Measurements from ENCODE around the gene SUCO. TPM values are rescaled to one million over a fixed set of nuclear protein-coding genes. Genes with fewer than 3 reads are reported as not detected.

Gene SUCO
- total RNA-seq (2012; rRNA removed) (21.5 and 31.7 TPM in 2 replicates), polyA plus RNA-seq (2012; rRNA removed) (9.3 and 11.4 TPM in 2 replicates), Bru-seq, nascent RNA (percentile 90 among the genes with signal in this experiment), BruChase-seq, experiment 1, labeled RNA remaining after a 6-hour chase (percentile 75 among the genes with signal in this experiment), BruChase-seq, experiment 2, labeled RNA remaining after a 2-hour chase (percentile 83 among the genes with signal in this experiment)
- polyA plus RNA-seq (2012; cell fraction: cytosol; rRNA removed) = 1.7 and 2.7 TPM in 2 replicates
- polyA plus RNA-seq (2012; cell fraction: nucleus; rRNA removed; ENCODE audit: low replicate concordance) = 1.7 and 14.9 TPM in 2 replicates
- long read RNA-seq, partial matches to known transcripts = 29 of 71 reads
- long read RNA-seq, other reads (novel, unspliced or antisense) = 38 of 71 reads

- Histone ChIP-seq H3K14ac (replicated peaks; ENCODE audit: low read depth, low read length) (peak within 1 kb of the TSS; percentile 99), H3K9me1 (ENCODE audit: insufficient read depth, low read length) (peaks cover 2% of the 10 kb centered on the region; the same call in 1 of the 2 replicates), H2AK9ac (replicated peaks; ENCODE audit: low read depth, low read length, poor library complexity) (peak within 1 kb of the TSS; percentile 91), H4K20me1 (ENCODE audit: insufficient read depth, low read length) (peaks cover 21% of the 10 kb centered on the region; the same call in 1 of the 2 replicates), H3K4me3 (ENCODE audit: insufficient read depth, low read depth, low read length) (peak within 1 kb of the TSS; percentile 97), H3K9ac (ENCODE audit: low read depth, low read length) (peak within 1 kb of the TSS; percentile 96), H3K27ac (ENCODE audit: insufficient read depth, low read length) (peak within 1 kb of the TSS; percentile 83), H4K91ac (ENCODE audit: insufficient read depth, low read depth, low read length) (peak within 1 kb of the TSS; percentile 95), H2BK20ac (ENCODE audit: low read depth, low read length) (peak within 1 kb of the TSS; percentile 98), H4K5ac (ENCODE audit: low read depth, low read length) (peak within 1 kb of the TSS; percentile 66; the same call in 1 of the 2 replicates), H2AFZ (replicated peaks; ENCODE audit: low read length, poor library complexity) (peak within 1 kb of the TSS; percentile 97), H3K36me3 (ENCODE audit: control insufficient read depth, insufficient read depth, low read length) (no peaks in the 10 kb centered on the region), H4K8ac (ENCODE audit: low read depth in 2 of 2, low read length in 2 of 2) (peak within 1 kb of the TSS; percentile 45 to 96), H2BK15ac (ENCODE audit: low read depth, low read length) (peak within 1 kb of the TSS; percentile 89; the same call in 2 of the 3 replicates), H3K9me3 (ENCODE audit: control insufficient read depth, insufficient read depth, low read length) (no peaks in the 10 kb centered on the region), H2BK5ac (ENCODE audit: low read depth, low read length, poor library complexity, severe bottlenecking) (peak within 1 kb of the TSS; percentile 93), H3K27me3 (ENCODE audit: control insufficient read depth, insufficient read depth, low read length) (no peaks in the 10 kb centered on the region), H3K23ac (ENCODE audit: low read depth, low read length) (peak within 1 kb of the TSS; percentile 96), H3K79me1 (ENCODE audit: low read depth in 1 of 2, low read length in 2 of 2) (peaks cover 6 to 29% of the 10 kb centered on the region in 2 experiments; a peak in 2 of 4 replicates), H2BK120ac (ENCODE audit: low read depth, low read length) (peak within 1 kb of the TSS; percentile 99), H3K56ac (ENCODE audit: extremely low read depth, insufficient read depth, low read length) (peak within 1 kb of the TSS; percentile 96), H3K4me2 (ENCODE audit: low read depth, low read length) (peak within 1 kb of the TSS; percentile 88), H3K18ac (ENCODE audit: low read depth, low read length) (peak within 1 kb of the TSS; percentile 76), H3K4me1 (ENCODE audit: control insufficient read depth, insufficient read depth, low read length) (peaks cover 2% of the 10 kb centered on the region; the same call in 1 of the 2 replicates), H3K4ac (ENCODE audit: low read depth, low read length) (peak within 1 kb of the TSS; percentile 98), H2AK5ac (ENCODE audit: low read depth, low read length) (peak within 1 kb of the TSS; percentile 73)
- dilution Hi-C loops (cut with HindIII; ENCODE audit: low sequenced_read_pairs, unreplicated experiment) (no loop called here), intact Hi-C loops (cut with micrococcal nuclease) (loop anchor here (1.0 to 5.0 kb wide), 4 partner anchors 82 to 531 kb away; no protein-coding TSS in a partner anchor), in situ Hi-C loops (cut with MboI; ENCODE audit: low sequenced_read_pairs) (no loop called here)
- ChIA-PET POLR2A (ENCODE audit: unreplicated experiment) (interaction anchor here (0.9 kb wide), 1 partner anchor 13 kb away, joined by 3 read pairs; no protein-coding TSS in a partner anchor), CTCF (no interaction called here)
- peak; percentile 92 for ATAC-seq (ENCODE audit: low read depth)
- TF ChIP-seq FOS (IDR thresholded peaks at IDR 0.05; ENCODE audit: low read depth, low read length) = 0 out of 2 replicates have a peak, but pooled peaks have one; percentile 2
- peak; percentile 87 for TF ChIP-seq MAZ (IDR thresholded peaks at IDR 0.05; ENCODE audit: borderline replicate concordance, low read depth, low read length)
- peak; percentile 86 for TF ChIP-seq POLR2A (IDR thresholded peaks at IDR 0.05; ENCODE audit: low read depth, low read length)
- no peak for TF ChIP-seq ELK1 (IDR thresholded peaks at IDR 0.05; ENCODE audit: borderline replicate concordance, low read depth, low read length)
- TF ChIP-seq MXI1 (IDR thresholded peaks at IDR 0.05; ENCODE audit: borderline replicate concordance, low read depth, low read length) = peak; percentile 56
- peak; percentile 1; the same call in 1 of the 2 replicates for TF ChIP-seq RAD21 (IDR thresholded peaks at IDR 0.05; ENCODE audit: low read length)
- TF ChIP-seq MAFK (IDR thresholded peaks at IDR 0.05; ENCODE audit: low read depth, low read length) = no peak
- TF ChIP-seq RFX5 (IDR thresholded peaks at IDR 0.05; ENCODE audit: low read depth, low read length) = 0 out of 2 replicates have a peak, but pooled peaks have one; percentile 9
- peak; percentile 99 for DNase-seq
- BruUV-seq (replicated peaks) = no TSS peak
- 0% methylated on average over 27 of the region's 74 CpGs; no CpG with 5 or more reads in 1 of the 2 experiments for WGBS, 2 experiments (ENCODE audit: extremely low coverage in 2 of 2, insufficient read length in 1 of 2)
Observed at GRCh38 chr1:172532700-172533512, at the start of gene SUCO. Gene SUCO (plus strand): TSS chr1:172533150. CDS start chr1:172533436, 286 bp downstream.

Data from IMR-90 (cell line).